NCI-H146 treated with DMSO at 0.1 percent for 48 hours (cell line): ENCODE measurements around the gene RSPO3.

Experiments
- DNase-seq: peaks from one replicate; lab custom pipeline; 2025; ENCODE audit not compliant: unreplicated experiment; lab: John Stamatoyannopoulos, UW

The RSPO3 gene

DNA sequence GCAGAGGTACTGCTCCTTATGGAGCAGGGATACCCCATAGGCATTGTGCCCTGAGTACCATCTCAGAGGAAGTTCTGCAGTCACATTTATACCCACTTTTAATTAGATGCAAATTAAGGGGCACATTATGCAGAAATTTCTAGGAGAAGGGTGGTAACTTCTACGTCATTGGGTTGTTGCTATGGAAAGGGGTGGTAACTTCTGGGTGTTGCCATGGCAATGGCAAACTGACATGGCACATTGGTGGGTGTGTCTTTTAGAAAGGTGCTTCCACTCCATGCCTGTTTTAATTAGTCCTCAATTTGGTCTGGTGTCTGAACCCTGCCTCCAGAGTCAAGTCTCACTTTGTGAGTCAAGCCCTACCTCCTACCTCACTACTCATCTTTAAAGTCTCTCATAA lies 42.0 kb downstream of the RSPO3 start:
- no peak for DNase-seq

DNA sequence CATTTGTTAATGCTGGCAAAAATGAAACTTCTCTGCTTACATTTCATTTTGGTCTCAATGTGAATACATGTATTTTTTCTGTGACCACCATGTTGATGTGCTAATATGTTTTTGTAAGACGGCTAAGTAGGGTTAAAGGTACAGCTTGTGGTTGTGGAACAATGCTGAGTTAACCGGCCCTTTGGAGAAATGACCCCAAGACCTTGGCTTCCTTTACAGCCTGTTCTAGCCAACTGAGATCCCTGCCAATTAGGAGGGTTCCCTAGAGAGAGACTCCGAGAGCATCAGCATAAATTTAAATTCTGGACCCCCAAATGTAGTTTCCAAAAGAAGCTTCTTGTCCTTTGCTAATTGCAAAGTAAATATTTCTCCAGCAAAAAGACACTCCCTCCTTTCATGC lies 44.4 kb downstream of the RSPO3 start:
- no peak for DNase-seq

DNA sequence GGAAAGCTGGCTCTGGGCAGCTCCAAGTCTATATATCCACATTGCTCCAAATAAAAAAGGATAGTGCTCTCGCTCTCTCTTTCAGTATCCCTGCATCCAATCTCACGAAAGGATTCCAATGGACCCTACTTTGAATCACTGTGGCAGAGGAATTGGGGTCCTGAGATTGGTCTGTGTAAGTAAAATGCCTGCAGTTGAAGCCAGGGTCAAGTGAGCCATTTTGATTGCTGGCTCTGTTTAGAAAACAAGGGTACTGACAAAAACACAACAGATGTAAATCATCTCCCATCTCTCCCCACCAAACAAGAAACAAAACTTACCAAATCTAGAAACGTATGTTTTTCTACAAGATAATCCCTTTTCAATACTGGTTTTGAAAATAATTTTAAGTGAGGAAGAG lies 45.6 kb downstream of the RSPO3 start:
- no peak for DNase-seq

- no peak for DNase-seq
These were observed 46.1 kb downstream of the RSPO3 start for GRCh38 chr6:127164565-127164964.

- DNase-seq, result no peak
These were observed 54.9 kb downstream of the RSPO3 start for GRCh38 chr6:127173156-127173940.

DNA sequence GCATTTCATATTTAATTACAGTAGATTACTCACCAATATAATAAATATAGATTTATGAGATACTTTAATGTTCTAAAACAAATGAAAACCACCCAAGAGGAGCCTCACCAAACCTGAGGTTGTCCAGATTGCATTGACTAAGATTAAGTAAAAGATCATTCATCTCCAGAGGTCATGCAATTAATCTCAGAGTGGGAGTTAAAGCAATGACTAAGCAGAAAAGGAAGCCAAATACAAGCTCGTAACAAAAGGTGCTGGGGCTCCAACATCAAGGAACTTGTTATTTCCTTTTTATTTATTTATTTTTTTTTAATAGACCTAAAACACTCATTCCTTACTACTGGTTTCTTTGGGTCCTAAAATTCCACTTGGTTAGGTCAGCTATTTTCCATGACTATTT lies 57.7 kb downstream of the RSPO3 start:
- DNase-seq, result no peak

DNA sequence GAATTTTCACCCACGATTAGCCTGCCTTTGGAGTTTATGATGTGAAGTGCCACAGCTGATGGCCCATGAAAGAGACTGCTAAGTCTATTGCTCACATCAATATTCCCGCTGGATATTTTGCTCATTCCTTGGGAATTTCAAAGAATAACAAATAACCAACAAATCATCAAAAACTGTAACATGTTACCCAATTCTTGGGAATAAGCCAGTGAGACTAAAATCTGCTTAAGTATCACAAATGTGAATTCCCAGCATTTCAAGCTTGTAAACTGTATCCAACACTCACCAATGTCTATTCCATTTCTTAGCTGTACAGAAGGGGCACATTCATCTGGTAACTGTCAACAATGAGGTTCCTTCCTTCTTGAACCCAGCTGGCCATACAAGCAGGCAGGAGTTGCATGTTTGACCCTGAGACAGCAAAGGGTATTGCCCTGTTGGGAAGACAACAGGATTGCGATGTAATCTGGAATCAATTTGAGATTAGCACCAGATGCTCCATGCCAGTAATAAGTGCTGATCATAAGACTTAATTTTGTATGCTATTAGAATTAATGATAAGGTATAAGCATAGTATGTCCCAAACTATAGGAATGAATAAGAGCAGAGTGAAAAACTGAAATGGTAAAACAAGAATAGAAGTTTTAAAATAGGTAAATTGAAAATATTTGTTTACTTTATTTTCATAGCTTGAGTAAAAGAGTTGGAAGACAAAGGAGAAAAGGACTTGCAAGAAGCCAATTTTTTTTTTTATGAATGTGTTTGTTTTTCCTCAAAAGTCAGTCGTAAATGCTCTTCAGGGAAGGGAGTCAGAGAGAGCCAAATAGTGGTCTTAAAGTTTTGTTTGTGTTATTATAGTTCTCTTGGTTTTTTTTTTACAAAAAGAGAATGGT lies 58.8 kb downstream of the RSPO3 start:
- no peak for DNase-seq

GRCh38 chr6:127177923-127178231 lies 59.4 kb downstream of the RSPO3 start:
- DNase-seq, result no peak

GRCh38 chr6:127178746-127179145 lies 60.3 kb downstream of the RSPO3 start:
- DNase-seq, result no peak

DNA sequence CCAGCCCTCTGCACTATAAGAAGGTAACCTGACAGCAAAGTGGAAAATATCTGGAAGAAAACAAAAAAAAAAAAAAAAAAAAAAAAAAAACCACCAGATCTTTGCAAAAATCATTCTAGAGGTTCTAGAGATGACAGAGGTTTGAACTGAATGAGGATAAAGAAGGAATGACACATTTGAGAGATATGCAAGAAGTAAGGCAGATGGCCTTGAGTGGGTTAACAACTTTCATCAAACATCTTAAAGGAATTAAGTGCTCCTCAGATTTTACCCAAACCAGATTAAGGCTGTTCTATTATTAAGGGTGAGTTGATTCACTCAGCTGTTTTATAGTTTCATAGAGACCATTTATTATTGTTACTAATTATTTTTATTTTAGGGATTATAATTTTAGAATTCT lies 62.0 kb downstream of the RSPO3 start:
- DNase-seq, result no peak

DNA sequence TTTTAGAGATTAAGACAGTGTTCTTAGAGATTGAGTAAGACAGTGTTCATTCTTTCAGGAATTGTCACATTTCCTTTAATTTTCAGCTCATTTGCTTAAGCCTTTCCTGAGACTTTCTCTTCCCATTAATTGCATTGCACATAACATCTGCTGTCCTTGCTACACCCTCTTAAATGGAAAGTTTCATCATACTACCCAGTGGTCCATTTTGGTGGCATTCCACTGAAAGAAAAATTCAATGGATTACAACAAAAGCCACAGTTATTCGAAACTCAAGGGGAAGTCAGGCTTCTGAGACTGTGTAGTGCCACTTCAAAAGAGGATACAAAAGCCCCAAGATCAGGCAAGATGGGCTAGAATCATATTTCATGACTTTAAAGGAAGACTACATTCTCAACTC lies 64.0 kb downstream of the RSPO3 start:
- DNase-seq, result no peak

DNA sequence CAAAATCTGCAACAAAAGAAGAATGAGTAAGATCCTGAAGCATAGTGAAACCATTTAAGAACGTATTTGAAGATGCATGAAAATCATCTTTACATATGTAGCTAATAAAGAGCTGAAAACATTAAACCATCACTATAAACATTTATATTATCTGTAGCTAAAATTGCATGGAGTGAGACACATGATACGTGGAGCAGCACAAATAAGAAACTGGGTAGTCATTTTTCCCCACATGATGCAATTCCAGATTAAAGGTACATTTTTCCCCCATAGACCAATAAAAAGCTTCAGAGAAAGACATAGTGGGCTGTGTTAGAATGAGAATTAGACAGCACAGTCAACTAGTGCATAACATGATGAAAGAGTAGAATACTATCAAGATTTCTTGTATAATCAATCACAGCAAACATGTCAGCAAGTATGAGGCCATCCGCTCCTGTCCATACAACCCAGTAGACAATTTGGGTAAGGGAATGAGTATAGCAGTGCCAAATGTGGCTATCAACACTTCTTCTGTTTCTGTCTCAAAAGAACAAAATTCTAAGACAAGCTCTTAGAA lies 67.0 kb downstream of the RSPO3 start:
- DNase-seq, result no peak

DNA sequence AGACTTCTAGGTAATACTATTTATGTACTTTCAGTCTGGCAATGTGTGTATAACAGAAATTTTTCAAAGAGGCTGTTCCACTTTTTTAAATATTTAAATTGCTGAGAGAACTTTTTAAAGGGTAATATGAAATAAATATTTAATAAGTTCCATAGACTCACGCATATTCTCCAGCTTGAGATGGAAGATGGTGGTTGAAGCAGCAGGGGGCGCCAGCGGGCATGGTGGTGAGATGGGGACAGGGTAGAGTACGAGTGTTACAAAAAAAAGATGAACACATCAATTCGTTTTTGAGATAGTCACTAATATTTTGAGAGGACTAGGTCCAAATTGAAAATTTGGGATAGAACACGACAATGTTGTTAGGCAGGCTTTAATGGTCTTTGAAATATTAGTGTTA lies 68.4 kb downstream of the RSPO3 start:
- DNase-seq, result no peak

DNA sequence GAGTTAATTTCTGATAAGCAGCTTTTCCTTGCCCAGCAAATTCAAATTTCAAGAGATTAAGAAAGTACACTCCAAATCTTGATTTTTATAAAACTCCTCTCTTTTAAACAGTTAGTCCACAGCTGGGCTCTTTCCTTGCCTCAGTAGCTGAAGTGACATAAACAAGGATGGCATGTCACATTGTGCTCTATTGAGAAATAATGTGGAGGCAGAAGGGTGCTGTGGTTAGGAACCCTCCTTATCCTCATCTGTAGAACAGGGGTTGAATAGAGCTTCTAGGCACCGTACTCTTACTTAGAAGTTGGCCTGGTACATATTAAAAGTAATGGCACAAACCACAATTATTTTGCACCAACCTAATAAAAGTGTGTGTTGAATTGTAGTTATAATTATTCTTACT lies 70.3 kb downstream of the RSPO3 start:
- no peak for DNase-seq

- no peak for DNase-seq
These were observed 72.1 kb downstream of the RSPO3 start for GRCh38 chr6:127190552-127190951.

DNA sequence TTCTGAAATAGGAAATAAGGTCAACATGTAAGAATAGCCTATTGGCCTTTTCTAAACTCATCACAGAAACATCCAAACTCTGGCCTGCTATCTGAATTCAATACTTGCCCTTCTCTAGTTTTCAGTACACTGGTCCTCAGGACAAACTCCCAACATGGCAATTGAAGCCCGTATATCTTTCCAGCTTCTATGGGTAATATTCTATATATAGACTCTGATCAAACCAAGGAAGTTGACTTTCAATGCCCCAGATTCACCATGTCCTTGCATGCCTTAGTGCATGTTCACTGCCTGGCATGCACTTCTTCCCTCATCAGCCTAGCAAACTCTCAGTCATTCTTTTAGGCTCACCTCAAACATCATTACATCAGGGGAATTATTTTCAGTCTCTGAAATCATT lies 73.2 kb downstream of the RSPO3 start:
- no peak for DNase-seq

- DNase-seq, result no peak
These were observed 74.6 kb downstream of the RSPO3 start for GRCh38 chr6:127192911-127193541.

- DNase-seq, result no peak
These were observed 77.4 kb downstream of the RSPO3 start for GRCh38 chr6:127195833-127196232.

- no peak for DNase-seq
These were observed 80.1 kb downstream of the RSPO3 start for GRCh38 chr6:127198549-127198948.

- DNase-seq, result no peak
These were observed 81.0 kb downstream of the RSPO3 start for GRCh38 chr6:127199470-127199869.

- no peak for DNase-seq
These were observed 81.6 kb downstream of the RSPO3 start for GRCh38 chr6:127200114-127200513.

GRCh38 chr6:127201321-127201720 lies 82.8 kb downstream of the RSPO3 start:
- DNase-seq, result no peak
